ENCODE measurements around the gene STX12.

Gene STX12

GRCh38 chr1:27809883-27810282 is 36.9 kb downstream of the STX12 start (continued):
- TF ChIP-seq BCL6B (tag by site-specific recombination; IDR thresholded peaks at IDR 0.05): no peak
- TF ChIP-seq ZIC2 (tag by site-specific recombination; IDR thresholded peaks at IDR 0.05): no peak
- no peak for TF ChIP-seq ZNF530 (tag by site-specific recombination; IDR thresholded peaks at IDR 0.05; ENCODE audit: low read depth)

- CTCF ChIA-PET: no interaction called here
These were observed 38.9 kb downstream of the STX12 start for GRCh38 chr1:27811741-27812500.

GRCh38 chr1:27816921-27817630 is 44.1 kb downstream of the STX12 start:
- TF ChIP-seq ZNF311 (tag by site-specific recombination; IDR thresholded peaks at IDR 0.05; ENCODE audit: borderline replicate concordance) (no peak), PRDM1 (tag by site-specific recombination; IDR thresholded peaks at IDR 0.05) (peak; percentile 74; the same call in 1 of the 2 replicates), SCRT2 (tag by site-specific recombination; IDR thresholded peaks at IDR 0.05) (peak; percentile 47), WT1 (tag by site-specific recombination; IDR thresholded peaks at IDR 0.05) (peak; percentile 43; the same call in 1 of the 2 replicates), ZNF366 (tag by site-specific recombination; conservative IDR thresholded peaks at IDR 0.05) (peak; percentile 97)
- H3K36me3 ChIP-seq (ENCODE audit: control insufficient read depth in 2 of 2, insufficient read depth in 1 of 2, low read length in 2 of 2): peaks cover 15 to 64% of the 10 kb centered on the region in 2 experiments
- H3K4me1 ChIP-seq (ENCODE audit: control insufficient read depth, insufficient read depth, low read length): no peaks in the 10 kb centered on the region
- H3K27ac ChIP-seq (ENCODE audit: extremely low read depth, low read depth, low read length): no peak overlapping the region
- no peak overlapping the region for H3K4me3 ChIP-seq (ENCODE audit: low read depth, low read length)
- ChIA-PET CTCF (interaction anchor here (0.9 to 1.2 kb wide), 2 partner anchors 91 to 99 kb away, joined by 3 to 5 read pairs; partner anchors contain the start of gene FAM76A), POLR2A (interaction anchor here (1.1 to 1.3 kb wide), 2 partner anchors 14 to 44 kb away, joined by 4 to 6 read pairs; partner anchors contain the start of genes PPP1R8 and STX12)
- no peaks in the 10 kb centered on the region for H3K9me3 ChIP-seq (ENCODE audit: control insufficient read depth, insufficient read depth, low read depth, low read length)

More at GRCh38 chr1:27811741-27812500, 38.9 kb downstream of the STX12 start:
- H3K4me1 ChIP-seq (ENCODE audit: control insufficient read depth, insufficient read depth, low read length): no peaks in the 10 kb centered on the region
- H3K4me3 ChIP-seq (ENCODE audit: low read depth, low read length): no peak overlapping the region
- no peaks in the 10 kb centered on the region for H3K9me3 ChIP-seq (ENCODE audit: control insufficient read depth, insufficient read depth, low read depth, low read length)
- TF ChIP-seq ZNF548 (tag by site-specific recombination; IDR thresholded peaks at IDR 0.05) (no peak), ZBTB17 (tag by site-specific recombination; IDR thresholded peaks at IDR 0.05) (peak; percentile 45; the same call in 1 of the 2 replicates)
- H3K27ac ChIP-seq (ENCODE audit: extremely low read depth, low read depth, low read length): no peak overlapping the region
- H3K36me3 ChIP-seq (ENCODE audit: control insufficient read depth in 2 of 2, insufficient read depth in 1 of 2, low read length in 2 of 2): peaks cover 11 to 31% of the 10 kb centered on the region in 2 experiments; a peak in 2 of 3 replicates
- POLR2A ChIA-PET: interaction anchor here (0.7 kb wide), 1 partner anchor 34 kb away, joined by 4 read pairs; no protein-coding TSS in a partner anchor

GRCh38 chr1:27821761-27822315 is 48.8 kb downstream of the STX12 start:
- Histone ChIP-seq H3K4me3 (ENCODE audit: low read depth, low read length) (no peak overlapping the region), H3K4me1 (ENCODE audit: control insufficient read depth, insufficient read depth, low read length) (no peaks in the 10 kb centered on the region), H3K36me3 (ENCODE audit: control insufficient read depth in 2 of 2, insufficient read depth in 1 of 2, low read length in 2 of 2) (peaks cover 8 to 57% of the 10 kb centered on the region in 2 experiments), H3K27ac (ENCODE audit: extremely low read depth, low read depth, low read length) (no peak overlapping the region), H3K9me3 (ENCODE audit: control insufficient read depth, insufficient read depth, low read depth, low read length) (no peaks in the 10 kb centered on the region)
- TF ChIP-seq ZNF133 (tag by site-specific recombination; IDR thresholded peaks at IDR 0.05): no peak
- TF ChIP-seq KLF8 (tag by site-specific recombination; IDR thresholded peaks at IDR 0.05): no peak
- TF ChIP-seq PBX3 (CRISPR knock-in tag; IDR thresholded peaks at IDR 0.05): no peak
- TF ChIP-seq SETDB1 (IDR thresholded peaks at IDR 0.05; ENCODE audit: insufficient read length, low read length): no peak
- no peak for TF ChIP-seq ZNF184 (tag by site-specific recombination; IDR thresholded peaks at IDR 0.05)
- TF ChIP-seq OVOL3 (tag by site-specific recombination; IDR thresholded peaks at IDR 0.05): no peak
- TF ChIP-seq ZNF169 (tag by site-specific recombination; IDR thresholded peaks at IDR 0.05): no peak
- no peak for TF ChIP-seq ZNF19 (tag by site-specific recombination; IDR thresholded peaks at IDR 0.05; ENCODE audit: low read depth)
- no peak for TF ChIP-seq ZNF37A (tag by site-specific recombination; IDR thresholded peaks at IDR 0.05)
- no peak for TF ChIP-seq ZNF223 (tag by site-specific recombination; IDR thresholded peaks at IDR 0.05)
- CTCF ChIA-PET: no interaction called here
- POLR2A ChIA-PET: no interaction called here

Measured in HEK293 (cell line).